K562 (cell line): ENCODE results near the gene MYLK3. TPM values are rescaled to one million over a fixed set of nuclear protein-coding genes. Genes with fewer than 3 reads are reported as not detected.
A peak's percentile ranks its signal among the peaks of the same experiment; 100 is the strongest.

Source experiments
- ATAC-seq: fragments of 200-7000 bp; cut with Tn5 transposase; 3 replicates; pipeline ENCODE4 v1.9.1; 2020; ENCODE audit warnings: moderate library complexity
- BruUV-seq: library from RNA; stranded (reverse); fragments of 400-500 nt; replicated peaks from 2 replicates; lab custom pipeline; 2021; lab: Mats Ljungman, UMichigan
- CTCF ChIA-PET: fragments of 300-600 bp; formaldehyde crosslinking; extraction: SDS; loops from one replicate; lab custom pipeline; 2021; ENCODE audit warnings: low intra/inter-chr PET ratio; lab: Yijun Ruan, JAX
- POLR2A ChIA-PET: fragments of 300-600, 350-650 bp; sonication (Branson Sonifier 250); formaldehyde crosslinking; extraction: SDS; loops from one replicate; lab custom pipeline; 2021; ENCODE audit warnings: antibody characterized with exemption, inconsistent platforms; lab: Yijun Ruan, JAX
- DNase-seq, 4 experiments: peaks; one replicate each; pipeline versions ENCODE4 v3.0.0 to v3.0.0-alpha.2; 2011 to 2018; ENCODE audit warnings: low spot score in 3 of 4, mixed read lengths in 3 of 4; ENCODE audit errors: extremely low read depth in 1 of 4
- FAIRE-seq: peaks from 2 replicates; lab custom pipeline; 2011; peaks lifted over from hg19 to GRCh38; lab: Jason Lieb, UNC
- H2AFZ ChIP-seq: 2 replicates; pipeline ENCODE4 v1.6.0; 2011; ENCODE audit warnings: low read depth, low read length, control low read depth, inconsistent platforms
- H3K27ac ChIP-seq: fragments of 200-600 bp; 3 replicates; pipeline ENCODE4 v1.8.0; 2011; ENCODE audit warnings: low read depth, mild to moderate bottlenecking, control low read depth, inconsistent platforms, low read length, moderate library complexity, mixed read lengths; ENCODE audit errors: extremely low read depth
- H3K27me3 ChIP-seq, 2 experiments: fragments of 300-600 bp in 1 of 2; 2 replicates in 1 of 2; 3 replicates in 1 of 2; pipeline versions ENCODE4 v1.6.0 to v1.8.0; 2011; ENCODE audit warnings: inconsistent platforms in 2 of 2, low read length in 2 of 2, mild to moderate bottlenecking in 1 of 2, mixed read lengths in 1 of 2, moderate library complexity in 1 of 2; ENCODE audit not compliant: control insufficient read depth in 2 of 2, insufficient read depth in 2 of 2
- H3K36me3 ChIP-seq: fragments of 300-600 bp; 3 replicates; pipeline ENCODE4 v1.8.0; 2011; ENCODE audit warnings: mild to moderate bottlenecking, low read length, inconsistent platforms; ENCODE audit not compliant: control insufficient read depth, insufficient read depth
- H3K4me1 ChIP-seq, 2 experiments: fragments of 200-600 bp in 1 of 2; replicated peaks in 1 of 2; 2 replicates in 1 of 2; 3 replicates in 1 of 2; pipeline versions ENCODE4 v1.5.1 to v1.8.0; 2011; ENCODE audit warnings: inconsistent platforms in 2 of 2, low read length in 2 of 2, mild to moderate bottlenecking in 1 of 2, mixed read lengths in 1 of 2, moderate library complexity in 1 of 2; ENCODE audit not compliant: control insufficient read depth in 2 of 2, insufficient read depth in 2 of 2
- H3K4me2 ChIP-seq: 2 replicates; pipeline ENCODE4 v1.6.1; 2011; ENCODE audit warnings: low read length, control low read depth, inconsistent platforms, mixed read lengths; ENCODE audit not compliant: insufficient read depth
- H3K4me3 ChIP-seq: fragments of 200-600 bp; sonication (generic), shearing (Covaris generic); 2 replicates; pipeline ENCODE4 v1.5.1; 2016; ENCODE audit warnings: control low read depth, inconsistent platforms
- H3K79me2 ChIP-seq: fragments of 200-600 bp; 3 replicates; pipeline ENCODE4 v1.8.0; 2011; ENCODE audit warnings: low read length, inconsistent platforms; ENCODE audit not compliant: control insufficient read depth, insufficient read depth
- H3K9ac ChIP-seq, 2 experiments: 2 replicates each; pipeline versions ENCODE4 v1.6.0 to v1.6.1; 2011; ENCODE audit warnings: low read depth in 2 of 2, low read length in 2 of 2, control low read depth in 1 of 2, inconsistent platforms in 1 of 2, mild to moderate bottlenecking in 1 of 2, mixed read lengths in 1 of 2; ENCODE audit not compliant: insufficient read depth in 1 of 2
- H3K9me1 ChIP-seq: one replicate; pipeline ENCODE4 v1.6.0; 2011; ENCODE audit warnings: inconsistent platforms, mild to moderate bottlenecking, low read length, moderate library complexity; ENCODE audit not compliant: control insufficient read depth, insufficient read depth
- H3K9me3 ChIP-seq: replicated peaks from 2 replicates; pipeline ENCODE4 v1.5.1; 2011; ENCODE audit warnings: low read depth, low read length, inconsistent platforms; ENCODE audit not compliant: control insufficient read depth, insufficient read depth
- H4K20me1 ChIP-seq: replicated peaks from 2 replicates; pipeline ENCODE4 v1.6.1; 2011; ENCODE audit warnings: low read length, inconsistent platforms, mixed read lengths; ENCODE audit not compliant: control insufficient read depth, insufficient read depth
- CCNT2 ChIP-seq: IDR thresholded peaks from 2 replicates; pipeline ENCODE4 v1.6.1; 2011; ENCODE audit warnings: borderline replicate concordance, low read depth, mild to moderate bottlenecking, moderate library complexity, mixed read lengths, low read length; ENCODE audit not compliant: insufficient read length; ENCODE audit errors: extremely low read depth
- IRF2 ChIP-seq: sonication (generic); formaldehyde crosslinking; IDR thresholded peaks from 2 replicates; pipeline ENCODE4 v1.8.1; 2022; ENCODE audit warnings: mild to moderate bottlenecking, missing genetic modification reagents
- MCM5 ChIP-seq: fragments of 450-650 bp; IDR thresholded peaks from 2 replicates; pipeline ENCODE4 v1.6.1; 2016; ENCODE audit warnings: low read depth
- SREBF1 ChIP-seq: fragments of 150-350 bp; IDR thresholded peaks from 2 replicates; pipeline ENCODE4 v1.6.1; 2014; ENCODE audit warnings: antibody characterized with exemption, low read depth, low read length, borderline replicate concordance
- STAT5B ChIP-seq: fragments of 250-450 bp; sonication (Bioruptor Pico); IDR thresholded peaks from 2 replicates; pipeline ENCODE4 v1.8.0; 2021; ENCODE audit warnings: mild to moderate bottlenecking, inconsistent platforms
- TOE1 ChIP-seq, 2 experiments: fragments of 450-650 bp in 1 of 2; sonication (generic) in 1 of 2; formaldehyde crosslinking in 1 of 2; IDR thresholded peaks; 2 replicates each; pipeline versions ENCODE4 v1.7.1 to v1.8.0; 2016 to 2022; ENCODE audit warnings: borderline replicate concordance in 2 of 2, mild to moderate bottlenecking in 2 of 2, antibody characterized with exemption in 1 of 2, inconsistent platforms in 1 of 2, low read depth in 1 of 2, missing genetic modification reagents in 1 of 2, moderate library complexity in 1 of 2
- ZKSCAN1 ChIP-seq: fragments of 150-350 bp; IDR thresholded peaks from 2 replicates; pipeline ENCODE4 v1.6.1; 2016; ENCODE audit warnings: low read depth, low read length
- ZNF23 ChIP-seq: fragments of 250-450 bp; sonication (Bioruptor Pico); IDR thresholded peaks from 2 replicates; pipeline ENCODE4 v1.4.0; 2020; ENCODE audit warnings: mild to moderate bottlenecking
- WGBS: fragments of 100-300 bp; shearing (Covaris generic); methylation state at CpG from one replicate; pipeline ENCODE4 v1.1.6; 2016; ENCODE audit warnings: low coverage, mixed read lengths; ENCODE audit not compliant: insufficient coverage; ENCODE audit errors: missing lambda C conversion rate; 5-methylcytosine and 5-hydroxymethylcytosine counted together
- in situ Hi-C: fragments of 300-500 bp; cut with MboI; formaldehyde crosslinking; loops from 4 replicates; pipeline ENCODE4 v1.15.0; 2018; ENCODE audit warnings: inconsistent platforms, mixed read lengths
- intact Hi-C: fragments of 100-400 bp; cut with micrococcal nuclease; formaldehyde crosslinking; loops from 2 replicates; pipeline ENCODE4 v1.14.2; 2022
- polyA plus RNA-seq, 8 experiments: library from polyadenylated mRNA; depleted of rRNA in 4 of 8; stranded (reverse) in 5 of 8; unstranded in 3 of 8; fragments of >200 nt; fragmentation: Nextera tagmentation in 2 of 8; fragmentation: Illumina TruSeq in 1 of 8; extraction: Ambion mirVana in 2 of 8; extraction: Trizol in 1 of 8; gene quantifications; 2 replicates each; pipeline versions ENCODE4 v1.2.1 to v1.2.3, GENCODE V29; 2011 to 2014; ENCODE audit warnings: inconsistent platforms in 1 of 8, missing spikeins in 1 of 8
- total RNA-seq, 7 experiments: library from RNA; depleted of rRNA in 6 of 7; stranded (reverse); fragments of >200 nt in 6 of 7; fragmentation: Illumina TruSeq in 2 of 7; extraction: Trizol in 2 of 7; gene quantifications; 2 replicates each; pipeline versions ENCODE4 v1.2.1 to v1.2.3, GENCODE V29; 2011 to 2021; ENCODE audit warnings: low replicate concordance in 1 of 7
- TF ChIP-seq, protein P1 (sequence below): fragments of 450-650 bp; formaldehyde crosslinking; IDR thresholded peaks from 2 replicates; pipeline ENCODE4 v1.4.0; 2020; ENCODE audit warnings: mild to moderate bottlenecking
- TF ChIP-seq, protein P2 (sequence below): sonication (generic); formaldehyde crosslinking; IDR thresholded peaks from 2 replicates; pipeline ENCODE4 v1.8.1; 2023; ENCODE audit warnings: mild to moderate bottlenecking, missing genetic modification reagents
- TF ChIP-seq, protein P3 (sequence below): fragments of 450-650 bp; IDR thresholded peaks from 2 replicates; pipeline ENCODE4 v1.6.1; 2016
- TF ChIP-seq, protein P4 (sequence below): fragments of 250-450 bp; sonication (Bioruptor Pico); IDR thresholded peaks from 2 replicates; pipeline ENCODE4 v1.4.0; 2020; ENCODE audit warnings: mild to moderate bottlenecking, moderate library complexity

MYLK3 gene
- total and polyA plus RNA-seq, 9 of the 15 experiments (the other 6 are each of a cell fraction or from before 2014, with no cell fraction given) = 0.69 to 10.7 (median 4.7) TPM

DNA sequence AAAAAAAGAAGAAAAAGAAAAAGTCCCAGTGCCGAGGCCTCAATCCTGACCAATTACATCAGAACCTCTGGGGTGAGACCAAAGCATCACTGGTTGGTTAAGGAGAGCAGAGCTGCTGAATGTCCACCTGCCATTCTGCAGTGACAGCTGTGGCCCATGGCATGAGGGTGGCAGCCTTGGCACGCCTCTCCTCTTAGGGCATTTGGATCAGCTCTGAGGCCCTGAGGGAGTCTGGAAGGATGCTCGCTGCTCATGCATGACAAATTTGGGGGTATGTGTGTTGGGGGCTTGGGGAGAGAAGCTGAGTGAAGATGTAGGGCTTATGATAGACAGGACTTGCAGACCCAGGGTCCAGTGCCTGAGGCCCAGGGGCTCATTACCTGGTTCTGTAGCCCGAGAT, 26.3 kb downstream of the MYLK3 start:
- ChIA-PET CTCF (no interaction called here), POLR2A (interaction anchor here (0.8 kb wide), 1 partner anchor 23 kb away, joined by 3 read pairs; no protein-coding TSS in a partner anchor)
- ATAC-seq = no peak
- H3K4me3 ChIP-seq = no peak overlapping the region
- H3K27ac ChIP-seq = no peak overlapping the region
- no peak for TF ChIP-seq STAT5B
- TF ChIP-seq MCM5 = no peak
- no peak for TF ChIP-seq TOE1 (IDR thresholded peaks at IDR 0.05; ENCODE audit: borderline replicate concordance)
- TF ChIP-seq TOE1 (CRISPR knock-in tag; IDR thresholded peaks at IDR 0.05; ENCODE audit: borderline replicate concordance, low read depth) = no peak
- TF ChIP-seq, protein P1, sequence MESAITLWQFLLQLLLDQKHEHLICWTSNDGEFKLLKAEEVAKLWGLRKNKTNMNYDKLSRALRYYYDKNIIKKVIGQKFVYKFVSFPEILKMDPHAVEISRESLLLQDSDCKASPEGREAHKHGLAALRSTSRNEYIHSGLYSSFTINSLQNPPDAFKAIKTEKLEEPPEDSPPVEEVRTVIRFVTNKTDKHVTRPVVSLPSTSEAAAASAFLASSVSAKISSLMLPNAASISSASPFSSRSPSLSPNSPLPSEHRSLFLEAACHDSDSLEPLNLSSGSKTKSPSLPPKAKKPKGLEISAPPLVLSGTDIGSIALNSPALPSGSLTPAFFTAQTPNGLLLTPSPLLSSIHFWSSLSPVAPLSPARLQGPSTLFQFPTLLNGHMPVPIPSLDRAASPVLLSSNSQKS (CRISPR knock-in tag) = no peak
- no peak for TF ChIP-seq SREBF1
- TF ChIP-seq, protein P2, sequence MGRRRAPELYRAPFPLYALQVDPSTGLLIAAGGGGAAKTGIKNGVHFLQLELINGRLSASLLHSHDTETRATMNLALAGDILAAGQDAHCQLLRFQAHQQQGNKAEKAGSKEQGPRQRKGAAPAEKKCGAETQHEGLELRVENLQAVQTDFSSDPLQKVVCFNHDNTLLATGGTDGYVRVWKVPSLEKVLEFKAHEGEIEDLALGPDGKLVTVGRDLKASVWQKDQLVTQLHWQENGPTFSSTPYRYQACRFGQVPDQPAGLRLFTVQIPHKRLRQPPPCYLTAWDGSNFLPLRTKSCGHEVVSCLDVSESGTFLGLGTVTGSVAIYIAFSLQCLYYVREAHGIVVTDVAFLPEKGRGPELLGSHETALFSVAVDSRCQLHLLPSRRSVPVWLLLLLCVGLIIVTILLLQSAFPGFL (CRISPR knock-in tag) = no peak
- TF ChIP-seq CCNT2 = no peak
- TF ChIP-seq ZKSCAN1 = no peak
- TF ChIP-seq, protein P3, sequence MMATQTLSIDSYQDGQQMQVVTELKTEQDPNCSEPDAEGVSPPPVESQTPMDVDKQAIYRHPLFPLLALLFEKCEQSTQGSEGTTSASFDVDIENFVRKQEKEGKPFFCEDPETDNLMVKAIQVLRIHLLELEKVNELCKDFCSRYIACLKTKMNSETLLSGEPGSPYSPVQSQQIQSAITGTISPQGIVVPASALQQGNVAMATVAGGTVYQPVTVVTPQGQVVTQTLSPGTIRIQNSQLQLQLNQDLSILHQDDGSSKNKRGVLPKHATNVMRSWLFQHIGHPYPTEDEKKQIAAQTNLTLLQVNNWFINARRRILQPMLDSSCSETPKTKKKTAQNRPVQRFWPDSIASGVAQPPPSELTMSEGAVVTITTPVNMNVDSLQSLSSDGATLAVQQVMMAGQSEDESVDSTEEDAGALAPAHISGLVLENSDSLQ = no peak
- TF ChIP-seq, protein P4, sequence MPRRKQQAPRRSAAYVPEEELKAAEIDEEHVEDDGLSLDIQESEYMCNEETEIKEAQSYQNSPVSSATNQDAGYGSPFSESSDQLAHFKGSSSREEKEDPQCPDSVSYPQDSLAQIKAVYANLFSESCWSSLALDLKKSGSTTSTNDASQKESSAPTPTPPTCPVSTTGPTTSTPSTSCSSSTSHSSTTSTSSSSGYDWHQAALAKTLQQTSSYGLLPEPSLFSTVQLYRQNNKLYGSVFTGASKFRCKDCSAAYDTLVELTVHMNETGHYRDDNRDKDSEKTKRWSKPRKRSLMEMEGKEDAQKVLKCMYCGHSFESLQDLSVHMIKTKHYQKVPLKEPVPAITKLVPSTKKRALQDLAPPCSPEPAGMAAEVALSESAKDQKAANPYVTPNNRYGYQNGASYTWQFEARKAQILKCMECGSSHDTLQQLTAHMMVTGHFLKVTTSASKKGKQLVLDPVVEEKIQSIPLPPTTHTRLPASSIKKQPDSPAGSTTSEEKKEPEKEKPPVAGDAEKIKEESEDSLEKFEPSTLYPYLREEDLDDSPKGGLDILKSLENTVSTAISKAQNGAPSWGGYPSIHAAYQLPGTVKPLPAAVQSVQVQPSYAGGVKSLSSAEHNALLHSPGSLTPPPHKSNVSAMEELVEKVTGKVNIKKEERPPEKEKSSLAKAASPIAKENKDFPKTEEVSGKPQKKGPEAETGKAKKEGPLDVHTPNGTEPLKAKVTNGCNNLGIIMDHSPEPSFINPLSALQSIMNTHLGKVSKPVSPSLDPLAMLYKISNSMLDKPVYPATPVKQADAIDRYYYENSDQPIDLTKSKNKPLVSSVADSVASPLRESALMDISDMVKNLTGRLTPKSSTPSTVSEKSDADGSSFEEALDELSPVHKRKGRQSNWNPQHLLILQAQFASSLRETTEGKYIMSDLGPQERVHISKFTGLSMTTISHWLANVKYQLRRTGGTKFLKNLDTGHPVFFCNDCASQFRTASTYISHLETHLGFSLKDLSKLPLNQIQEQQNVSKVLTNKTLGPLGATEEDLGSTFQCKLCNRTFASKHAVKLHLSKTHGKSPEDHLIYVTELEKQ (CRISPR knock-in tag) = no peak
- no peak for TF ChIP-seq ZNF23 (CRISPR knock-in tag)
- no peak for TF ChIP-seq IRF2
- no peak for DNase-seq
- no peak overlapping the region for H2AFZ ChIP-seq
- no peaks in the 10 kb centered on the region for H3K79me2 ChIP-seq
- intact Hi-C loops (no loop called here), in situ Hi-C loops (no loop called here)
- 29% methylated on average over 1 of the region's 4 CpGs for WGBS
- peak; percentile 11 for FAIRE-seq
- H3K9me1 ChIP-seq = no peaks in the 10 kb centered on the region
- no peaks in the 10 kb centered on the region for H3K27me3 ChIP-seq
- H3K9me3 ChIP-seq = peaks cover 2% of the 10 kb centered on the region; the same call in 1 of the 2 replicates
- no peaks in the 10 kb centered on the region for H3K4me1 ChIP-seq
- no peaks in the 10 kb centered on the region; the same call in 2 of the 3 replicates for H3K36me3 ChIP-seq
- no TSS peak for BruUV-seq
- H4K20me1 ChIP-seq = no peaks in the 10 kb centered on the region
- H3K9ac ChIP-seq = no peak overlapping the region
- H3K4me2 ChIP-seq = no peak overlapping the region
